H1 (cell line): Measurements from ENCODE around the gene CORO2B. TPM values are rescaled to one million over a fixed set of nuclear protein-coding genes. Genes with fewer than 3 reads are reported as not detected.

Source experiments
- MAFK ChIP-seq: IDR thresholded peaks from 2 replicates; pipeline ENCODE4 v1.6.1; 2012; ENCODE audit warnings: low read depth, mild to moderate bottlenecking, improper control_type of control experiment, low read length
- POLR2AphosphoS5 ChIP-seq: IDR thresholded peaks from 2 replicates; pipeline ENCODE4 v1.6.1; 2011; ENCODE audit warnings: low read depth, low read length
- SAP30 ChIP-seq: fragments of 300-600 bp; sonication (generic); IDR thresholded peaks from 2 replicates; pipeline ENCODE4 v1.7.1; 2012; ENCODE audit warnings: low read length, moderate library complexity, mild to moderate bottlenecking, inconsistent platforms; ENCODE audit not compliant: insufficient read depth, insufficient replicate concordance
- SP4 ChIP-seq: IDR thresholded peaks from 2 replicates; pipeline ENCODE4 v1.6.1; 2012; ENCODE audit warnings: low read length, inconsistent platforms
- SRF ChIP-seq: IDR thresholded peaks from 2 replicates; pipeline ENCODE4 v1.6.1; 2011; ENCODE audit warnings: mild to moderate bottlenecking, low read depth, low read length, moderate library complexity
- TEAD4 ChIP-seq: IDR thresholded peaks from 2 replicates; pipeline ENCODE4 v1.6.1; 2012; ENCODE audit warnings: low read depth, low read length, inconsistent platforms, mixed read lengths
- polyA plus RNA-seq, 7 experiments: library from polyadenylated mRNA; depleted of rRNA in 3 of 7; stranded (reverse) in 5 of 7; unstranded in 2 of 7; fragments of >200 nt in 5 of 7; fragments of 200-250 nt in 2 of 7; gene quantifications; 1 replicate in 5 of 7; 2 replicates in 1 of 7; 4 replicates in 1 of 7; pipeline versions ENCODE4 v1.2.1 to v1.2.3, GENCODE V29; 2011 to 2013; ENCODE audit warnings: missing spikeins in 2 of 7, mixed read lengths in 2 of 7
- total RNA-seq: library from RNA; stranded (reverse); fragmentation: NEBNext Ultra II Directional; extraction: Animal tissue kit (Norgen Biotek cat#: 25700); gene quantifications from 2 replicates; pipeline ENCODE4 v1.2.1, GENCODE V29; 2021
- TF ChIP-seq, protein P1 (sequence below): IDR thresholded peaks from 2 replicates; pipeline ENCODE4 v1.6.1; 2011; ENCODE audit warnings: low read length, improper control_type of control experiment

CORO2B gene
- total and polyA plus RNA-seq, 2 of the 8 experiments (the other 6 are each of a cell fraction or from before 2014, with no cell fraction given), result 3.4 to 6.7 TPM

DNA sequence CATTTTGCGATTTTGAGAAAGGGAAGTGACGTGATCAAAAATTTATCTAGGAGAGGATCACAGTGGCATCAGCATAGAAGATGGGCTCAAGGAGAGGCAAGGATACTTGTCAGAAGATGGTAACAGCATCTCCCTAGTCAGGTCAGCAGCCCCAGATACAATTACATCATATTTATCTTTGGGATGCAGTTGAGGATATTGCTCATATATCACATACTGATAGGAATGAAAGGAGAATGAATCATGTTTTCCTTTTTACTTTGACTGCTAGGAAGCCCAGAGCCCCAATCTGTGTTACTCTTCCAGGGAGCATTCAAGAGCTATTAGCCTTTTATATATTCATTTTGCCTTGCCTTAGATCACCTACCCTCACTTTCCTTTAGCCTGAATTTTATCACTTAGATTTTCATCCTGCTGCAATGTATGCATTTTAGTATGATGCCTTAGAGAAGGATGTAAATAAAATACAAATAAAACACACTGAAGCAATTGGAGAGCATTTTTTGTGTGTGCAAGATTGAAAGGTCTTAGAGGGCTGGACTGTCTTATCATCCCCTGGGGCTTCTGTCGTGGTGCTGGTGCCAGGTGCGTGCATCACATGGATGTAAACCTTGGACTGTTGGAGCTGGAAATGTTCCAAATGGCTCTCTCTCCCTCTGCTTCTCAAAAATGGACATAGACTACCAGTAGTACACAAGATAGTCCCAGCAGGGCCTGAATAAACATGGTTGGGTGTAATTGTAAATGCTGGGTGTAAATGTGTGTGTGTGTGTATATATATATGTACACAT, 40.3 kb downstream of the CORO2B start (continued):
- no peak for TF ChIP-seq SRF
- TF ChIP-seq TEAD4, result no peak
- no peak for TF ChIP-seq SAP30
- no peak for TF ChIP-seq SP4
- TF ChIP-seq, protein P1, sequence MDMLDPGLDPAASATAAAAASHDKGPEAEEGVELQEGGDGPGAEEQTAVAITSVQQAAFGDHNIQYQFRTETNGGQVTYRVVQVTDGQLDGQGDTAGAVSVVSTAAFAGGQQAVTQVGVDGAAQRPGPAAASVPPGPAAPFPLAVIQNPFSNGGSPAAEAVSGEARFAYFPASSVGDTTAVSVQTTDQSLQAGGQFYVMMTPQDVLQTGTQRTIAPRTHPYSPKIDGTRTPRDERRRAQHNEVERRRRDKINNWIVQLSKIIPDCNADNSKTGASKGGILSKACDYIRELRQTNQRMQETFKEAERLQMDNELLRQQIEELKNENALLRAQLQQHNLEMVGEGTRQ, result no peak
- TF ChIP-seq MAFK, result no peak
- TF ChIP-seq POLR2AphosphoS5, result no peak
